Tibial nerve (tissue), 4 donors: ENCODE results near the gene RSRC1. TPM values are rescaled to one million over a fixed set of nuclear protein-coding genes. Genes with fewer than 3 reads are reported as not detected.

ENCODE experiments used
- DNase-seq, 2 donors: peaks; one replicate each; pipeline ENCODE4 v3.0.0-alpha.2; 2019; ENCODE audit warnings: low spot score in 2 of 2
- H3K27ac ChIP-seq, 4 donors: fragments of 200-600 bp; sonication (generic) in 3 of 4; one replicate each; pipeline ENCODE4 v1.5.1; 2017 to 2019; ENCODE audit warnings: mild to moderate bottlenecking in 1 of 4
- H3K27me3 ChIP-seq, 2 donors: fragments of 200-600 bp; sonication (generic) in 1 of 2; one replicate each; pipeline versions ENCODE4 v1.5.1 to v1.6.0; 2017 to 2019
- H3K36me3 ChIP-seq, 3 donors: fragments of 200-600 bp; sonication (generic); one replicate each; pipeline ENCODE4 v1.5.1; 2018 to 2019
- H3K4me1 ChIP-seq, 4 donors: fragments of 200-600 bp; sonication (generic) in 3 of 4; one replicate each; pipeline ENCODE4 v1.5.1; 2017 to 2019
- H3K4me3 ChIP-seq, 4 donors: fragments of 200-600 bp; sonication (generic) in 3 of 4; one replicate each; pipeline ENCODE4 v1.5.1; 2017 to 2019; ENCODE audit warnings: mild to moderate bottlenecking in 1 of 4, moderate library complexity in 1 of 4
- H3K9me3 ChIP-seq, 4 donors: fragments of 200-600 bp; sonication (generic) in 3 of 4; one replicate each; pipeline ENCODE4 v1.5.1; 2017 to 2019
- EP300 ChIP-seq, 2 donors: sonication (generic); formaldehyde crosslinking; IDR thresholded peaks; one replicate each; pipeline ENCODE4 v1.6.1; 2017; ENCODE audit warnings: antibody characterized with exemption in 2 of 2, mild to moderate bottlenecking in 1 of 2
- POLR2A ChIP-seq, 2 donors: fragments of 450-650 bp; IDR thresholded peaks; one replicate each; pipeline ENCODE4 v1.6.1; 2017; ENCODE audit warnings: antibody characterized with exemption in 2 of 2, mild to moderate bottlenecking in 2 of 2, moderate library complexity in 2 of 2
- WGBS, 2 donors: methylation state at CpG; one replicate each; pipeline ENCODE4 v1.1.5; 2018; 5-methylcytosine and 5-hydroxymethylcytosine counted together
- total RNA-seq, 4 donors: library from RNA; depleted of rRNA; stranded (reverse); fragments of >200 nt; gene quantifications; one replicate each; pipeline ENCODE4 v1.1.0, GENCODE V29; 2016
- TF ChIP-seq, protein P1 (sequence below), 5 experiments: fragments of 200-600 bp in 3 of 5; fragments of 450-650 bp in 2 of 5; sonication (generic) in 3 of 5; IDR thresholded peaks; one replicate each; pipeline ENCODE4 v1.5.1; 2016 to 2019; ENCODE audit warnings: antibody characterized with exemption in 5 of 5, mild to moderate bottlenecking in 3 of 5, moderate library complexity in 2 of 5

Gene RSRC1
- total RNA-seq, 4 donors from 2014 or later, result 58.2 to 70.5 (median 68.6) TPM

DNA sequence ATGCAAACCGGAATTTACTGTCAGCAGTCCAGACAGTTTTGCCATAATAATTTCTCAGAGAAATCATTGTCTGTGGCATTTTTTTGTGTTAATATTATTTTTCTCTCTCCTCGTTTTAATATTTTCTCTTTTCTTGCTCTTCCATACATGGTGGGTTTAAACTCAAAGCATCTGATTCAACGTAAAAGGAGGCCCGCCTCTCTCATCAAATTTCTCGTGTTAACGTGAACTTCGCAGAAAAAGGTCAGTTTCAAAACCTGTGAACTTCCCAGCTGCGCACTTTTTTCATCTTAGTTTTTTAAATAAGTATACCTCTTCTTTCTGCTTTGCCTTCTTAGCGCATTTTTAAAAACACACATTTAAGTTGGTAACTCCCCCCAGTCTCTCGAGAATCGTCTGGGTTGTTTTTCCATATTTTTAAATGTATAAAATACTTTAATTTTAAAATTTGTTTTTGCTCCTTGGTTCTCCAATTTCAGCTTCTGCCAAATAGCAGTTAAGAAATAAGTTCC is 12.8 kb upstream of the RSRC1 start:
- no peak for DNase-seq
- peaks cover 0 to 98% of the 10 kb centered on the region in 2 donors for H3K27me3 ChIP-seq
- peak overlapping the region in 1 of 4 donors; percentile 45 for H3K4me3 ChIP-seq
- peak in 1 of 2 donors; percentile 6 for TF ChIP-seq EP300 (IDR thresholded peaks at IDR 0.05)
- TF ChIP-seq POLR2A (IDR thresholded peaks at IDR 0.05), result no peak
- H3K9me3 ChIP-seq, result no peaks in the 10 kb centered on the region
- peaks cover 0 to 24% (median 8%) of the 10 kb centered on the region in 4 donors for H3K4me1 ChIP-seq
- peak overlapping the region in 1 of 4 donors; percentile 53 for H3K27ac ChIP-seq
- 33 to 37% methylated on average over 11 of the region's 11 CpGs for WGBS, 2 donors
- no peaks in the 10 kb centered on the region for H3K36me3 ChIP-seq

DNA sequence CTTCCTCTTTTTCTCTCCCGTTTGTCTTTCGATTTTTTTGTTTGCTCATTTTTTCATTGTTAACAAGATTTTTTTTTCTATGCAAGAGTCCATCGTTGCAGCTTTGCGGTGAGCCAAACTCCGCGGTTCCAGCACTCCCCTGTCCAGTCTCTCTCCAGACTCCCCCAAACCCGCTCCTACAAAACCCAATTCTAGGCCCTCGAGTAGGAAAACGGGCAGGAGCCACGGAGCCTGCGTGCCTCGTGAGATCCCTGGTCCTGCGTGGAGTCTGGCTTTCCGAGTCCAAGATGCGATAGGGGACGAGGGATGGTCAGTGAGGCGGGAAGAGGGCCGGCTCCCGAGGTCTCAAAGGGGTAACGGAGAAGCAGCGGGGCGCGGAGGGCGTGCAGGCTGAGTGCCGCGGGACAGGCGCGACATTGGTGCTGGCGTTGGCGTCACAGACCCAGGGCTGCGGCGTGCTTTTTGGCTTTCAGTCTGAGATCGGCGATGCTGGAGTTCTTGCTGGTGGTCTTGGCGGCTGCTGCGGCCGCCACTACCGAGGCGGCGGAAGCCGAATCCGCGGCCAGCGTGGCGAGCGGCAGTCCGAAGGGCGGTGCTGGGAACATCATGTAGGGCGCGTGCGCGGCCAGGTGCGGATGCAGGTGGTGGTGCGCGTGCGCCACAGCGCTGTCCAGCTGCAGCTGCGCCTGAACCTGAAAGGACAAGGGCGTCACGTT is 12.1 kb upstream of the RSRC1 start:
- peaks cover 0 to 98% of the 10 kb centered on the region in 2 donors for H3K27me3 ChIP-seq
- no peak for DNase-seq
- no peaks in the 10 kb centered on the region for H3K36me3 ChIP-seq
- H3K27ac ChIP-seq, result peak overlapping the region in 1 of 4 donors; percentile 53
- WGBS, 2 donors, result 15 to 40% methylated on average over 33 to 54 of the region's 60 CpGs
- no peaks in the 10 kb centered on the region for H3K9me3 ChIP-seq
- H3K4me3 ChIP-seq, result peak overlapping the region; percentile 9 to 45 (median 35)
- peaks cover 0 to 28% (median 9%) of the 10 kb centered on the region in 4 donors for H3K4me1 ChIP-seq
- TF ChIP-seq POLR2A (IDR thresholded peaks at IDR 0.05), result no peak
- TF ChIP-seq, protein P1, sequence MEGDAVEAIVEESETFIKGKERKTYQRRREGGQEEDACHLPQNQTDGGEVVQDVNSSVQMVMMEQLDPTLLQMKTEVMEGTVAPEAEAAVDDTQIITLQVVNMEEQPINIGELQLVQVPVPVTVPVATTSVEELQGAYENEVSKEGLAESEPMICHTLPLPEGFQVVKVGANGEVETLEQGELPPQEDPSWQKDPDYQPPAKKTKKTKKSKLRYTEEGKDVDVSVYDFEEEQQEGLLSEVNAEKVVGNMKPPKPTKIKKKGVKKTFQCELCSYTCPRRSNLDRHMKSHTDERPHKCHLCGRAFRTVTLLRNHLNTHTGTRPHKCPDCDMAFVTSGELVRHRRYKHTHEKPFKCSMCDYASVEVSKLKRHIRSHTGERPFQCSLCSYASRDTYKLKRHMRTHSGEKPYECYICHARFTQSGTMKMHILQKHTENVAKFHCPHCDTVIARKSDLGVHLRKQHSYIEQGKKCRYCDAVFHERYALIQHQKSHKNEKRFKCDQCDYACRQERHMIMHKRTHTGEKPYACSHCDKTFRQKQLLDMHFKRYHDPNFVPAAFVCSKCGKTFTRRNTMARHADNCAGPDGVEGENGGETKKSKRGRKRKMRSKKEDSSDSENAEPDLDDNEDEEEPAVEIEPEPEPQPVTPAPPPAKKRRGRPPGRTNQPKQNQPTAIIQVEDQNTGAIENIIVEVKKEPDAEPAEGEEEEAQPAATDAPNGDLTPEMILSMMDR (IDR thresholded peaks at IDR 0.05), result no peak
- TF ChIP-seq EP300 (IDR thresholded peaks at IDR 0.05), result peak in 1 of 2 donors; percentile 7

DNA sequence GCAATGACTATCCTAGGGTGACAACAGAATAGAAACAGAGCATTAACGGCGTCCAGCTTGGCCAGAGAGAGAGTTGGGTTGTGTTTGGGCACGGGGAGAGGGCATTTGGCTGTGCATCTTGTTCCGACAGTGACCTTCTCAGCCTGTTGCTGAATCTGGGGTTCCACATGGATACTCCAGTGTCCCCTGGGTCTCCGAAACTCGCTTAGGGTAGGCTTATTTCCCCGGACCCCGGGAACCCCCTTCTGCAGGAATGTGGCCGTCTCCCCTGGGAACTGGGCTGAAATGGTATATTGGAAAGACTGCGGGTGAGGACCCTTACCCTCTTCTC is 11.6 kb upstream of the RSRC1 start:
- no peak for DNase-seq
- Histone ChIP-seq H3K4me3 (peak overlapping the region in 3 of 4 donors; percentile 26 to 45 (median 44)), H3K36me3 (no peaks in the 10 kb centered on the region), H3K27ac (peak overlapping the region in 1 of 4 donors; percentile 53), H3K27me3 (peaks cover 0 to 99% of the 10 kb centered on the region in 2 donors), H3K4me1 (peaks cover 0 to 33% (median 15%) of the 10 kb centered on the region in 4 donors), H3K9me3 (no peaks in the 10 kb centered on the region)
- 20 to 36% methylated on average over 8 to 10 of the region's 10 CpGs for WGBS, 2 donors
- TF ChIP-seq EP300 (IDR thresholded peaks at IDR 0.05) (no peak), POLR2A (IDR thresholded peaks at IDR 0.05) (no peak)
- TF ChIP-seq, protein P1 (IDR thresholded peaks at IDR 0.05), result no peak

DNA sequence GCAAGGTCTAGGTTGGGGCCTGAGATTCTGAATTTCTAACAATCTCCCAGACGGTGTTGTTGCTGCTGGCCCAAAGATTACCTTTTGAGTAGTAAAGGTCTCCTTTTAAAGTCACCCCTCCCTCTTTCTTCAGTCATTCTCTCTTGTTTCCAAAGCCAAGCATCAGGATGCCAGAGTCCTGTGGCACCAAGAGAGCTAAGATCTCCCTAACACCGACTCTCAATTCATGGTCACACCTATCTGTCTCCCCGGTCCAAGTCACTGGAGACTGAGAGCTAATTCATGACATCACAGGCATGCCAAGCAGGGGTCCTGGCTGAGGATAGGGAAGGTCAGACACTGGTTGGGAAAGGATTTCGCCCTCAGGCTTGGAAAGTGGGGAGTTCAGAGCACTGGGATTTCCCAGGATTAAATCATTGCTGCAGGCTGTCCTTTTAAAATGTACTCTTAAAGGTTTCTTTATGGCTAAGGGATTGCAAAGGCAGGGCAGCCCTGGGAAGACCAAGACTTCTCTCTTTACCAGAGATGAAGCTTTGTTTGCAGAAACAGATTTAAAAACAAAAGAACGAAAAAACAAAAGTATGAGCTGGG is 11.0 kb upstream of the RSRC1 start:
- 26 to 30% methylated on average over 5 of the region's 5 CpGs for WGBS, 2 donors
- Histone ChIP-seq H3K9me3 (no peaks in the 10 kb centered on the region), H3K27me3 (peaks cover 0 to 99% of the 10 kb centered on the region in 2 donors)

DNA sequence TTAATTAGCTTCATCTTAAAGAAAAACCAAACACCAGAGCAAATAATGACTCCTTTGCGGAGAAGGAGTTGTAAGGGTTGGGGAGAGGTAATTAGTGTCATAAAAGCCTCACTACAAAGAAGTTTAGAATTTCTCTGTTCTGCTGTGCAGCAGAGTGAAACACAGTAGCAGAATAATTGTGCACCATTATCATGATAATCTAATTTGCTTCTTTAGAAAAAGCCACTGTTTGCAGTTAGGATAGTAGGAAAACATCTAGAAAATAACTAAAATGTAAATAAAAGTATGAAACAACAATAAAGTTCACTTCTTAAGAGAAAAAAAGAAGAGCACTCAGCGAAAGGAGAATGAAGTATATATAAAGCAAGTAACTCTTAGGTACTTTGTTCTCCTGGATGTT is 9.2 kb upstream of the RSRC1 start:
- no peak for TF ChIP-seq POLR2A (IDR thresholded peaks at IDR 0.05)
- TF ChIP-seq EP300 (IDR thresholded peaks at IDR 0.05), result no peak
- TF ChIP-seq, protein P1 (IDR thresholded peaks at IDR 0.05), result no peak
- Histone ChIP-seq H3K36me3 (no peaks in the 10 kb centered on the region), H3K27ac (no peak overlapping the region), H3K27me3 (peaks cover 0 to 99% of the 10 kb centered on the region in 2 donors), H3K4me1 (peaks cover 0 to 47% (median 25%) of the 10 kb centered on the region in 4 donors), H3K9me3 (no peaks in the 10 kb centered on the region), H3K4me3 (no peak overlapping the region)
- 51 to 69% methylated on average over 2 of the region's 2 CpGs for WGBS, 2 donors
- DNase-seq, result no peak

More for the DNA sequence above, 11.0 kb upstream of the RSRC1 start:
- no peak for DNase-seq
- no peaks in the 10 kb centered on the region for H3K36me3 ChIP-seq
- H3K4me1 ChIP-seq, result peaks cover 0 to 40% (median 21%) of the 10 kb centered on the region in 4 donors
- no peak overlapping the region for H3K27ac ChIP-seq
- no peak for TF ChIP-seq POLR2A (IDR thresholded peaks at IDR 0.05)
- TF ChIP-seq EP300 (IDR thresholded peaks at IDR 0.05), result no peak
- TF ChIP-seq, protein P1 (IDR thresholded peaks at IDR 0.05), result no peak
- H3K4me3 ChIP-seq, result no peak overlapping the region
